Astrocyte of the hippocampus (primary cell): ENCODE results near the gene SPC24.
A peak's percentile ranks its signal among the peaks of the same experiment; 100 is the strongest.
"Not testable (repeated sequence)": the region's sequence is repeated elsewhere in the genome, so short reads cannot be mapped to it uniquely, and the experiment has no call there.

Experiments used
- DNase-seq: peaks from one replicate; pipeline ENCODE4 v3.0.0; 2011; ENCODE audit warnings: low read depth, low spot score

Gene SPC24

DNA sequence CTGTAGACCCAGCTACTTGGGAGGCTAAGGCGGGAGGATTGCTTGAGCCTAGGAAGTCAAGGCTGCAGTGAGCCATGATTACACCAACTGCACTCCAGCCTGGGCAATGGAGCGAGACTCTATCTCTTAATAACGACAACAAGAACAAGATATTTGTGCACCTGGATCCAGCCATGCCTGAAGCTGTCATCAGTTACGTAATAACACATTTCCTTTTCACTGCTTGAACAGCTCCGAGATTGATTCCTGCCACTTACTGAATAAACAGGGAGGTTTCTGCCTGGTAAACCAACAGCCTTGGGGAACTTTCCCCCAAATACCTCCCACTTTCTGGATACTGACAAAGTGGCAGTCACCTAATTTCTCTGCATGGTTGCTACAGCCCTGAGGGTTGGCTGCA lies 36.4 kb upstream of the SPC24 start:
- DNase-seq = no peak

DNA sequence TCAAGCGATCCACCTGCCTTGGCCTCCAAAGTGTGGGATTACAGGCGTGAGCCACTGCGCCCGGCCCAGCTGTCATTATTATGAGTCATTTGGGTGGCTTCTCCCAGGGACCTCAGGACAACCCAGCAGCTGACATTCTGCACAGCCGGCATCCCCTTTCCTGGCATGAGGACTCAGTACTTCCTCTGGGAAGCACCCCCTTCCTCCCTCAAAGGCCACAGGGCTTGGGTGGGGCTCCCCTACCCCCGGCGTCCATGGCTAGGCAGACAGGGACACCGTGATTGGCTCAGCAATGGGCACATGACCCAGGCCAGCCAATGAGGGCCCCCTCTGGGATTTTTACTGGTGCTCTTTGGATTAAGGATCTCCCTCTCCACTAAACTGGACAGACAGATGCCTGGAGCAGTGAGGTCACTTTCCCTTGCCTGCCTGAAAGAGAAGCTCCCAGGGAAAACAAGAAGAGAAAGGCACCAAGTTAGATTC lies 35.7 kb upstream of the SPC24 start:
- DNase-seq = no peak

DNA sequence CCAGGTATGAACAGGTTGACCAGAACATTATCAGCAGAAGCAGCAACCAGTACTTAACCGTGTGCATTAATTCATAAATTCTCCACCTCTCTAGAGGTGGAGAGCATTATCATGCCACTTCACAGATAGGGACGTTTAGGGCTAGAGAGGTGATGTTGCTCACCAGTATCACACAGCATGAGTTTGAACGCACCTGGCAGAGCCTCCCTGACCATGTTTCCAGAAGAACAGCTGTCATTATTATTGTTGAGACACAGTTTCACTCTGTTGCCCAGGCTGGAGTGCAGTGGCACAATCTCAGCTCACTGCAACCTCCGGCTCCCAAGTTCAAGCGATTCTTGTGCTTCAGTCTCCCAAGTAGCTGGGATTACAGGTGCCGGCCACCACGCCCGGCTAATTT lies 34.9 kb upstream of the SPC24 start:
- DNase-seq = no peak

DNA sequence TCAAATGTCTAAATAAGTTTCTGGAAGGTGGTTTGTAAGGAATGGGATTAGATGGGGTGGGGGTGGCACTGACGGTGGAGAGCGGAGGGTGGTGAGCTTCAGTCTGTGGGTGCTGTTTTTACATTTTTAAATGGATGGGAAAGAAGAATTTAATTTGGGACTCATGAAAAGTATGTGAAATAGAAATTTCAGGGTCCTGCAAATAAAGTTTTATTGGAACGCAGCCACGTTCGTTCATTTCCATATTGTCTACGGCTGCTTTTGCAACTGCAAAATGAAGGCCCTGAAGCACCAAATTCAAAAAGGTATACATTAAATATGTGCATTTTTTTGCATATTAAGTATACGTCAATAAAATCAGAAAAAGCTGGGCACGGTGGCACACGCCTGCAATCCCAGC lies 31.9 kb upstream of the SPC24 start:
- DNase-seq = no peak

GRCh38 chr19:11182994-11183393 lies 27.4 kb upstream of the SPC24 start:
- DNase-seq = no peak

DNA sequence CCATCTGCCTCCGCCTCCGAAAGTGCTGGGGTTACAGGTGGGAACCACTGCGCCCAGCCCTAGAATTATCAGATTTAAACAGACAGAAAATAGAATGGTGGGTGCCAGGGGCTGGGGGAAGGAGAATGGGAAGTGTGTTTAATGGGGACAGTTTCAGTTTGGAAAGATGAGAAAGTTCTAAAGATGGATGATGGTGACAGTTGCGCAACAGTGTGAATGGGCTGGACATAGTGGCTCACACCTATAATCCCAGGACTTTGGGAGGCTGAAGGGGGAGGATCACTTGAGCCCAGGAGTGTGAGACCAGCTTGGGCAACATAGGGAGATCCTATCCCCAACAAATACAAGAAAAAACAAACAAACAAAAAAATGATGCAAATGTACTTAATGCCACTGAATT lies 25.9 kb upstream of the SPC24 start:
- no peak for DNase-seq

GRCh38 chr19:11180975-11181374 lies 25.4 kb upstream of the SPC24 start:
- DNase-seq = not testable (repeated sequence)

GRCh38 chr19:11180346-11180745 lies 24.8 kb upstream of the SPC24 start:
- DNase-seq = no peak

DNA sequence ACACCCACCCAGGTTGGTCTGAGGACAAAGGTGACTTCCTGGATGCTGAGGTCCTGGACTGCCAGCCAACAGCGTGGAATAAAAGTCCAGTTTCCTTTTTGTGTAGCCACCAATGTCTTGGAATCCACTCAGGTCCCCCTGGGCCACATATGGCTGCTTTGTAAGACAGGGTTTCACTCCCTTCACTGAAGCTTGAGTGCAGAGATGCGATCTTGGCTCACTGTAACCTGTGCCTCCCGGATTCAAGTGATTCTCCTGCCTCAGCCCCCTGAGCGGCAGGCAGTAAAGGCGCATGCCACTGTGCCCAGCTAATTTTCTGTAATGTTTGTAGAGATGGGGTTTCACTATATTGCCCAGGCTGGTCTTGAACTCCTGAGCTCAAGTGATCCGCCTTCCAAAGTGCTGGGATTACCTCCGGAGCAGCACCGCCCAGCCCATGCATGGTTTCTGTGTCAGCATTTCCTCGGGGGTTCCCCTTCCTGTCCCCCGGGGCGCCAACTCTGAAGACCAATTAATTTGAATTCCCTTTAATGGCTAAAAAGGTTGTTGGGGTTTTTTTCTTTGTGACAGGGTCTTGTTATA lies 24.2 kb upstream of the SPC24 start:
- DNase-seq = no peak

GRCh38 chr19:11179145-11179465 lies 23.5 kb upstream of the SPC24 start:
- not testable (repeated sequence) for DNase-seq

DNA sequence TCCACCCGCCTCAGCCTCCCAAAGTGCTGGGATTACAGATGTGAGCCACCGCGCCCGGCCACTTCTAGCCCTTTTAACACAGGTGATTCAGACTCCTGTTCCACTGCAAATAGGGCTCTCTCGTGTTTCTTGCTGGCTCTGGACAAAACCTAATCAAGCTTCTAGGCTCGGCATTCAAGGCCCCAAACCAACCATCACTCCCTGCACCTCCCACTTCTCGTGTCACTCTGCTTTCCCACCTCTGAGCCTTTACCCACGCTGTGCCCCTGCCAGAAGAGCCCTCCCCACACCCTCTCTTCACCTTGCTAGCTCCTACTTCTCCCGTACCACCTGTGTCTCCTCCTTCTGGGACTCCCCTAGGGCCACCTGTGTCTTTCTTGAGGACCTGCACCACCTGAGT lies 22.0 kb upstream of the SPC24 start:
- no peak for DNase-seq

- DNase-seq = no peak
Observed at GRCh38 chr19:11176466-11177193, 21.0 kb upstream of the SPC24 start.

GRCh38 chr19:11175920-11176319 lies 20.3 kb upstream of the SPC24 start:
- DNase-seq = no peak

DNA sequence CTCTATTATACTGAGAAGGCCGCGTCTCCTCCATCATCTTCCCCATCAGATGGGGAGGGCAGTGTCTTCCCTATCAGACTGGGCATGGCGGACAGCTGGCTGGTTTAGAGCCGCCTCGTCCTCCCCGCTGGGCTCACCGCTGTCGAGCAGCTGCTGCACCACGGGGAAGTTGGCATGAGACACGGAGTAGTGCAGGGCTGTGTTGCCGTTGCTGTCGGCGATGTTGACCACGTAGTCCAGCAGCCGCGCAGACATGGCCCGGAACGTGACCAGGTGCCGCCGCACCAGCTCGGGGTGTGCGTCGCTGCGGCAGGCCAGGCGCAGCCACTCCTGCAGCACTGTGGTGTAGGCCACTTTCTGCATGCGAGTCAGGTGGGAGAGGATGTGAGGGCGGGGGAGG lies 18.8 kb upstream of the SPC24 start:
- DNase-seq = no peak

DNA sequence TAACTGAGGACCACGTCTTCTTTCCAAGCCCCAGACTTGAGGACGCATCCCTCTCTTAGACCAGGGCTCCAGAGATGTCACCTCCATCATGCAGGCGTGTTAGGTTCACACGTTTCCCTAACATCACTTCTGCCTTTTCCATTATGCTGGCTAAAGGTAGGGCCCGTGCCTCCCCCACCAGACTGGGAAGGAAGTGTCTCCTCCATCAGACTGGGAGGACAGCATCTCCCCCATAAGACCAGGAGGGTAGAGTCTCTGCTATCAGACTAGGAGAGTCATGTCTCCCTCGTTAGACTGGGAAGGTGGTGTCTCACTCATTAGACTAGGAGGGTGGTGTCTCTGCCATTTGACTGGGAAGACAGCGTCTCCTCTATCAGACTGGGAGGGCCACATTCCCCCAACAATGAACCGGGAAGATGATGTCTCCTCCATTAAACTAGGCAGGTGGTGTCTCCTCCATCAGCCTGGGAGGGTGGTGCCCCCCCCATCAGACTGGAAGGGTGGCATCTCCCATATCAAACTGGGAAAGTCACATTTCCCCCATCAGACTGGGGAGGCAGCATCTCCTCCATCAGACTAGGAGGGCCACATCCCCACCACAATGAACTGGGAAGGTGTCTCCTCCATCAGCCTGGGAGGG lies 18.1 kb upstream of the SPC24 start:
- DNase-seq = no peak

- DNase-seq = no peak
Observed at GRCh38 chr19:11172576-11172975, 17.0 kb upstream of the SPC24 start.

- no peak for DNase-seq
Observed at GRCh38 chr19:11171144-11171543, 15.6 kb upstream of the SPC24 start.

DNA sequence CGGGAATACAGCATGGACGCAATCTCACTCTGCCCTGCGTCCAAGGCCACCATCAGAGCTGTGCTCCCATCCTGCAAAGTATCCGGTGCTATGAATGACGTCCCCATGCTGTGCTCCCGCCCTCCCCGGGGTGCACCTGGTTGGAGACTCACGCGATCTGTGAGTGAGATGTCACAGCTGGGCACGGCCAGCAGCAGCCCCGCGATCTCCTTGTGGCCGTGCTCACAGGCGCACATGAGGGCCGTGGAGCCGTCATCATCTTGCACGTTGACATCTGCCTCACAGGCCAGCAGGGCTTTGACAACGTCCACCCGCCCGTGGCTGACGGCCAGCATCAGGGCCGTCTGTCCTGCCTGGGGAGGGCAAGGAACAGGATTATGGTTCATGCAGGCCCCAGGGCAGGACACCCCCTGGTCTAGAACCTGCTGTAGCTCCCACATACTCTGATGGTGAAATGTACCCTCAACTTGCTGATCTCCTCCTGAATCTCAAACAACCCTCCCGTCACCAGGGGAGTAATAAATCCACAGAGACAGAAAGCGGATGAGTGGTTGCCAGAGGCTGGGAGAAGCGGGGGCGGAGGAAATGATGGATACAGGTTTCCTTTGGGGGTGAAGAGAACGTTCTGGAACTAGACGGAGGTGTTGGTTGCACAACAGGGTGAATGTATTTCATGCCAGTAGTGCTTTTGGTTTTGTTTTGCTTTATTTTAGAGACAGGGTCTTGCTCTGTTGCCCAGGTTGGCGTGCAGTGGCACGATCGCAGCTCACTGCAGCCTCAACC lies 14.5 kb upstream of the SPC24 start:
- no peak for DNase-seq

DNA sequence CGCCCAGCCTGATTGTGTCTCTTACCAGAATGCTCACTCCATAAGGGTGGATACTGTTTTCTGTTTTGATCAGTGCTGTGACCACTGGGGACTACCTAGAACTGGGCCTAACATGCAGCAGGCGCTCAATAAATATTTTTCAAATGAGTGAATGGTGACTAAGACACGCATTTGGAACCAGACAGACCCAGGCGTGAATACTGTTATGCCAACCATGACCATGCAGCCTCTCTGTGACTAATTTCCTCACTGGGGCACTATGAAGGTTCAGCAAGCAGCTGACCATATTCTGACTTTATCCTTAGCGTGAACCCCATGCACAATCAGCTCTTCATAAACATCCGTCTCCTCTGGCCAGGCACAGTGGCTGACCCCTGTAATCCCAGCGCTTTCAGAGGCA lies 13.0 kb upstream of the SPC24 start:
- DNase-seq = peak; percentile 87

DNA sequence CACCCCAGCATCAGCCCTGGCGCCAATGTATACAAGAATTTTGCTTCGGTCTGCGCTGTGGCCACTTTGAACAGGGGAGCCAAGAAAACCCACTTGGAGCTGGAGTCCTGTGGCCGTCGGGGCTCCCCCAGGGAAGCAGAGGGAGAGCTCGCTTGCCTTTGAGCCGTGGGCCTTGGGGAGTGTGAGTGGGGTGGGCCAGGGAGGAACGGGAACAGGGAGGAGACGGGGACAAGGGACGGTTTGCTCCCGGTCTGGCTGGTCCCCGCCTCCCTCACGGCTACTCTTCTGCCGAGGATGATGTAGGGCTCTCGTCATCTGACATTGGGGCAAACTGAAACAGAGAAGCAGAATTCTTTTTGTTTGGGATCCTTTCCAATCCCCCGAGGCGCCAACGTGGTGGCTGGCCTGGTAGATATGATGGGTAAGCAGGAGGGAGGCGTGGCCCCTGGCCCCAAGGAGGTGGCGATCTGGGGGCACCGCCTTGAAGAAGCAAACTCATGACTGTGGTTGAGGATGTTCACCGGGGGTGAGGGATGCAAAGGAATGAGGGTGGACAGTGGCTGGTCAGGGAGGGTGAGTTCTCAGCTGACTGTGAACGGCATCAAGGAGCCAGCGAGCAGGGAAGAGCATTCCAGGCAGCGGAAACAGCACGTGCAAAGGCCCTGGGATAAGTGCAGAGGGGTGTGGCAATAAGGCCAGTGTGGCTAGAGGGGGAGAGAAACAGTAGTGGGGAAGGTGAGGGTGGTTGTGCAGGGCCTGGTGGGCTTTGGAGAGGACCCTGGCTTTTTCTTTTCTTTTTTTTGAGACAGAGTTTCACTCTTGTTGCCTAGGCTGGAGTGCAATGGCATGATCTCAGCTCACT lies 10.9 kb upstream of the SPC24 start:
- no peak for DNase-seq

- DNase-seq = no peak
Observed at GRCh38 chr19:11165486-11166030, 10.0 kb upstream of the SPC24 start.
